Peyer's patch (tissue), 4 donors: ENCODE data around the gene PNPLA8.

ENCODE experiments used
- POLR2A ChIP-seq, 2 donors: fragments of 450-650 bp; IDR thresholded peaks; one replicate each; pipeline ENCODE4 v1.5.1; 2017; ENCODE audit warnings: antibody characterized with exemption in 2 of 2, mild to moderate bottlenecking in 2 of 2, moderate library complexity in 2 of 2
- TF ChIP-seq, protein P1 (sequence below), 6 experiments: fragments of 450-650 bp in 4 of 6; fragments of 200-600 bp in 2 of 6; sonication (generic) in 1 of 6; IDR thresholded peaks; one replicate each; pipeline ENCODE4 v1.5.1; 2017 to 2019; ENCODE audit warnings: antibody characterized with exemption in 6 of 6, mild to moderate bottlenecking in 3 of 6, moderate library complexity in 1 of 6

DNA sequence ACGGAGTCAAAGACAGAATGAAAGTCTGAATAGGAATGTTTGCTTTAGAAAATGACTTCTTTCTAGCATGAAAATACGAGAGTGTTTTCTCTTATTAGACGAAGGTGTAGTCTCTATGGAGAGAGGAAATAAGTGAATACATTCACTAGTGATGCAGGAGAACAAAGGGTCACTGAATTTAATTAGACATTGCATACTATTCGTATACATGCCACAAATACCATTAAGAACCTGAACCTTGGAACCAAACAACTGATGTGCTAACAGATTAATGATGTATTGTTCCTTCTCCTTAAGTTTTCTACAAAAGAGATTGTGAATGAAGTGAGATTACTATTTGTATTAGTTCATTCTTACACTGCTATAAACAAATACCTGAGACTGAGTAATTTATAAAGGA lies 33.3 kb upstream of the PNPLA8 start:
- TF ChIP-seq POLR2A (IDR thresholded peaks at IDR 0.05) = no peak
- TF ChIP-seq, protein P1, sequence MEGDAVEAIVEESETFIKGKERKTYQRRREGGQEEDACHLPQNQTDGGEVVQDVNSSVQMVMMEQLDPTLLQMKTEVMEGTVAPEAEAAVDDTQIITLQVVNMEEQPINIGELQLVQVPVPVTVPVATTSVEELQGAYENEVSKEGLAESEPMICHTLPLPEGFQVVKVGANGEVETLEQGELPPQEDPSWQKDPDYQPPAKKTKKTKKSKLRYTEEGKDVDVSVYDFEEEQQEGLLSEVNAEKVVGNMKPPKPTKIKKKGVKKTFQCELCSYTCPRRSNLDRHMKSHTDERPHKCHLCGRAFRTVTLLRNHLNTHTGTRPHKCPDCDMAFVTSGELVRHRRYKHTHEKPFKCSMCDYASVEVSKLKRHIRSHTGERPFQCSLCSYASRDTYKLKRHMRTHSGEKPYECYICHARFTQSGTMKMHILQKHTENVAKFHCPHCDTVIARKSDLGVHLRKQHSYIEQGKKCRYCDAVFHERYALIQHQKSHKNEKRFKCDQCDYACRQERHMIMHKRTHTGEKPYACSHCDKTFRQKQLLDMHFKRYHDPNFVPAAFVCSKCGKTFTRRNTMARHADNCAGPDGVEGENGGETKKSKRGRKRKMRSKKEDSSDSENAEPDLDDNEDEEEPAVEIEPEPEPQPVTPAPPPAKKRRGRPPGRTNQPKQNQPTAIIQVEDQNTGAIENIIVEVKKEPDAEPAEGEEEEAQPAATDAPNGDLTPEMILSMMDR (IDR thresholded peaks at IDR 0.05) = no peak
